Measurements from ENCODE around the gene PYGO1. TPM values are rescaled to one million over a fixed set of nuclear protein-coding genes. Genes with fewer than 3 reads are reported as not detected.
"Not testable (repeated sequence)": the region's sequence is repeated elsewhere in the genome, so short reads cannot be mapped to it uniquely, and the experiment has no call there.

Gene PYGO1
- total and polyA plus RNA-seq, 4 donors = 1.4 to 13.9 (median 6.5) TPM

DNA sequence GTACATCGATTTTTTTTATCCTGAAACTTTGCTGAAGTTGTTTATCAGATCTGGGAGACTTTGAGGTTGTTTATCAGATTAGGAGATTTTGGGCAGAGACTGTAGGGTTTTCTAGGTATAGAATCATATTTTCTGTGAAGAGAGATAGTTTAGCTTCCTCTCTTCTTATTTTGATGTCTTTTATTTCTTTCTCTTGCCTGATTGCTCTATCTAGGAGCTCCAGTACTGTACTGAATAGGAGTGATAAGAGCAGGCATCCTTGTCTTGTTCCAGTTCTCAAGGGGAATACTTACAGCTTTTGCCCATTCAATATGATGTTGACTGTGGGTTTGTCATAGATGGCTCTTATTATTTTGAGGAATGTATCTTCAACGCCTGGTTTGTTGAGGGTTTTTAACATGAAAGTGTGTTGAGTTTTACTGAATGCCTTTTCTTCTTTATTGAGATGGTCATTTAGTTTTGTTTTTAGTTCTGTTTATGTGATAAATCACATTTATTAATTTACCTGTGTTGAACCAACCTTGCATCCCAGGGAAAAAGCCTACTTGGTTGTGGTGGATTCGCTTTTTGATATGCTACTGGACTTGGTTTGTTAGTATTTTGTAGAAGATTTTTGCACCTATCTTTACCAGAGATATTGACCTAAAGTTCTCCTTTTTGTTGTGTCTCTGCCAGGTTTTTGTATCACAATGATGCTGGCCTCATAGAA is 65.2 kb downstream of the PYGO1 start:
- Histone ChIP-seq H3K4me1 (ENCODE audit: control insufficient read depth in 1 of 2, insufficient read depth in 2 of 2, low read length in 2 of 2) (no peaks in the 10 kb centered on the region), H3K4me3 (ENCODE audit: low read length in 2 of 2) (no peak overlapping the region), H3K36me3 (ENCODE audit: control insufficient read depth in 1 of 2, insufficient read depth in 2 of 2, low read length in 1 of 2) (no peaks in the 10 kb centered on the region), H3K27me3 (ENCODE audit: control insufficient read depth in 1 of 2, insufficient read depth in 2 of 2, low read length in 1 of 2) (no peaks in the 10 kb centered on the region), H3K9me3 (ENCODE audit: control insufficient read depth, low read length) (peaks cover 4% of the 10 kb centered on the region), H3K27ac (ENCODE audit: low read depth in 1 of 2, low read length in 2 of 2) (no peak overlapping the region)
- intact Hi-C loops (cut with DNase I) = loop anchor here in 1 of 2 donors (10.0 kb wide), 1 partner anchor 122 kb away; no protein-coding TSS in a partner anchor
- WGBS, 2 donors = 77 to 96% methylated on average over 3 of the region's 3 CpGs
- DNase-seq (no peak), ATAC-seq (ENCODE audit: low FRiP score) (no peak)

DNA sequence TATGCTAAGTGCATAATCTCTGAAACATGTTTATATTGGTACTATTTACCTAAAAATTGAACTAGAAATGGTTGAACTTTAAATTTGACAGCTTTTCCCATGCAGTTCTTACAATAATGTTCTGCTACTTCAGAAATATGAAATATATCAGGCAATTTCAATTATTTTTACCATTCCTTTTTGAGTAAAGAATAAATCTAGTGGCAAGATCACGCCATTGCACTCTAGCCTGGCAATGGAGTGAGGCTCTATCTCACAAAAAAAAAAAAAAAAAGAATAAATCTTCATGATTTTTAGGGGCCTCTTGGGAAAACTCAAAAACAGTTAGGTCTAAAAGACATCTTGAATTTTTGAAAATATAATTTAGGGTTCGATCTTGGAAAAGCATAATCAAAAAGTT is 69.5 kb downstream of the PYGO1 start:
- H3K4me1 ChIP-seq (ENCODE audit: control insufficient read depth in 1 of 2, insufficient read depth in 2 of 2, low read length in 2 of 2) = no peaks in the 10 kb centered on the region
- DNase-seq (no peak), ATAC-seq (ENCODE audit: low FRiP score) (no peak)
- no peaks in the 10 kb centered on the region for H3K36me3 ChIP-seq (ENCODE audit: control insufficient read depth in 1 of 2, insufficient read depth in 2 of 2, low read length in 1 of 2)
- H3K9me3 ChIP-seq (ENCODE audit: control insufficient read depth, low read length) = peaks cover 1% of the 10 kb centered on the region
- H3K4me3 ChIP-seq (ENCODE audit: low read length in 2 of 2) = no peak overlapping the region
- intact Hi-C loops (cut with DNase I) = no loop called here
- H3K27me3 ChIP-seq (ENCODE audit: control insufficient read depth in 1 of 2, insufficient read depth in 2 of 2, low read length in 1 of 2) = no peaks in the 10 kb centered on the region
- no peak overlapping the region for H3K27ac ChIP-seq (ENCODE audit: low read depth in 1 of 2, low read length in 2 of 2)
- WGBS, 2 donors = 20 to 45% methylated on average over 2 of the region's 2 CpGs

GRCh38 chr15:55518009-55518408 is 70.1 kb downstream of the PYGO1 start:
- Histone ChIP-seq H3K4me1 (ENCODE audit: control insufficient read depth in 1 of 2, insufficient read depth in 2 of 2, low read length in 2 of 2) (no peaks in the 10 kb centered on the region), H3K4me3 (ENCODE audit: low read length in 2 of 2) (no peak overlapping the region), H3K36me3 (ENCODE audit: control insufficient read depth in 1 of 2, insufficient read depth in 2 of 2, low read length in 1 of 2) (no peaks in the 10 kb centered on the region), H3K27ac (ENCODE audit: low read depth in 1 of 2, low read length in 2 of 2) (no peak overlapping the region), H3K9me3 (ENCODE audit: control insufficient read depth, low read length) (peaks cover 1% of the 10 kb centered on the region), H3K27me3 (ENCODE audit: control insufficient read depth in 1 of 2, insufficient read depth in 2 of 2, low read length in 1 of 2) (no peaks in the 10 kb centered on the region)
- WGBS, 2 donors = 86 to 97% methylated on average over 3 of the region's 3 CpGs
- DNase-seq (no peak), ATAC-seq (ENCODE audit: low FRiP score) (no peak)
- intact Hi-C loops (cut with DNase I) = no loop called here

DNA sequence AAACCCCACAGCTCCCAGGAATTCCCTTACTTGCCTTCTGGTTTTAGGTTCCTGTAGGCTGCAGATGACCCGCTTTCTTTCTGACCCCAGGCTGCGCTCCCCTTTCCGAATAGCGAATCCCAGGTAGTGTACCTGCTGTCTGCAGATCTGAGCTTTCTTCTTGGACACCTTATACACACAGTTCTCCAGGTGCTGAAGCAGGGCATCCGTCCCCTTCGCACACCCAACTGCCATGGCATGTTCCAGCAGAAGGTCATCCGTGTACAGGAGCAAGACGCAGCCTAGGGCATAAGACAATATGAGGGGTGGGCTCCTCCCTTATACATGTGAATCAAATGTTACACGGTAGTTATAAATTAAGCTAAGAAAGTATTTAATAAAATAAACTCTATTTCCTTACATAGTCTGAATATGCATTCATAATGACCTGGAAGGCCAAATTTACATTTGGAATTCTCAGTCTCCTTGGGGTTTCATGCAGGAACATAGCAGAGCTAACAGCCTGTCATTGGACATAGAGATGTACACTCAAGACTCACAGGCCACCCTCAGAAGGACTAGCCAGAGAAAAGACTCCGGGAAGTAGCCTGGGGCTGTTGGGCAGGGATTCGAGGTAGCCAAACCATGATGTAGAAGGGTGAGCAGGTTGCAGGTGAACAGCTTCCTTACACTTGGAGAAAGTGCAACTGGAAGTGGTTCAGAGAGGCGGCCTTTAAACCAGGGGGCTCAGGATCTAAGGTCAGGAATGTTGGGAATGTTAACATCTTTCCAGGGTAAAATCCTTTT is 72.0 kb downstream of the PYGO1 start:
- DNase-seq = peak in 1 of 2 donors; percentile 59
- no peak overlapping the region for H3K4me3 ChIP-seq (ENCODE audit: low read length in 2 of 2)

GRCh38 chr15:55515491-55515890 is 72.7 kb downstream of the PYGO1 start:
- intact Hi-C loops (cut with DNase I) = no loop called here
- Histone ChIP-seq H3K4me1 (ENCODE audit: control insufficient read depth in 1 of 2, insufficient read depth in 2 of 2, low read length in 2 of 2) (no peaks in the 10 kb centered on the region), H3K4me3 (ENCODE audit: low read length in 2 of 2) (no peak overlapping the region), H3K36me3 (ENCODE audit: control insufficient read depth in 1 of 2, insufficient read depth in 2 of 2, low read length in 1 of 2) (no peaks in the 10 kb centered on the region), H3K9me3 (ENCODE audit: control insufficient read depth, low read length) (no peaks in the 10 kb centered on the region), H3K27me3 (ENCODE audit: control insufficient read depth in 1 of 2, insufficient read depth in 2 of 2, low read length in 1 of 2) (no peaks in the 10 kb centered on the region), H3K27ac (ENCODE audit: low read depth in 1 of 2, low read length in 2 of 2) (no peak overlapping the region)
- WGBS, 2 donors = 84 to 86% methylated on average over 4 of the region's 4 CpGs
- DNase-seq (no peak), ATAC-seq (ENCODE audit: low FRiP score) (no peak)

More for the DNA sequence above, 72.0 kb downstream of the PYGO1 start:
- Histone ChIP-seq H3K4me1 (ENCODE audit: control insufficient read depth in 1 of 2, insufficient read depth in 2 of 2, low read length in 2 of 2) (no peaks in the 10 kb centered on the region), H3K27ac (ENCODE audit: low read depth in 1 of 2, low read length in 2 of 2) (no peak overlapping the region), H3K36me3 (ENCODE audit: control insufficient read depth in 1 of 2, insufficient read depth in 2 of 2, low read length in 1 of 2) (no peaks in the 10 kb centered on the region), H3K9me3 (ENCODE audit: control insufficient read depth, low read length) (no peaks in the 10 kb centered on the region), H3K27me3 (ENCODE audit: control insufficient read depth in 1 of 2, insufficient read depth in 2 of 2, low read length in 1 of 2) (no peaks in the 10 kb centered on the region)
- 90 to 93% methylated on average over 12 of the region's 12 CpGs for WGBS, 2 donors
- no peak for ATAC-seq (ENCODE audit: low FRiP score)
- intact Hi-C loops (cut with DNase I) = no loop called here

DNA sequence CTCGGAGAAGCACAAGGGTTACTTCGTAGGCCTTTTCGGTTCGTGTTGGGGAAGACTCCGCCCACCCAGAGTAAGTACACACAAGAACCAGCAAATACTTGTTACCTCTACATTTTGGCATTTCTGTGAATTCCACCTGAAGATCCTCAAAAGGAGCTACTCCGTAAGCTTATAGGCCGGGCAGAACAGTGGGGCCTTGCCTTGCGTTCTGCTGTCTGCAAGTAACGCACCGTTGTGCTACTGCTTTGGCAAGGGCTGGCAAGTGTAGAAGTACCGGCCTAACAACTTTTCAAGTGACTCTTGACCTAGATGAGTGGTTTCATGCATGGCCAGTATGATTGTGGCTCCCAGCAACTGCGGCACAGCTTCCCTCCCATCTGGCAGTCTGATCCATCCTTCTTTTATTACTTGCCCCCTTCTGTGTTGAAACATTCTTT is 73.7 kb downstream of the PYGO1 start:
- DNase-seq = peak in 1 of 2 donors; percentile 59
- Histone ChIP-seq H3K4me3 (ENCODE audit: low read length in 2 of 2) (no peak overlapping the region), H3K27ac (ENCODE audit: low read depth in 1 of 2, low read length in 2 of 2) (no peak overlapping the region), H3K27me3 (ENCODE audit: control insufficient read depth in 1 of 2, insufficient read depth in 2 of 2, low read length in 1 of 2) (no peaks in the 10 kb centered on the region), H3K9me3 (ENCODE audit: control insufficient read depth, low read length) (no peaks in the 10 kb centered on the region), H3K36me3 (ENCODE audit: control insufficient read depth in 1 of 2, insufficient read depth in 2 of 2, low read length in 1 of 2) (no peaks in the 10 kb centered on the region), H3K4me1 (ENCODE audit: control insufficient read depth in 1 of 2, insufficient read depth in 2 of 2, low read length in 2 of 2) (no peaks in the 10 kb centered on the region)
- 94 to 95% methylated on average over 12 of the region's 12 CpGs for WGBS, 2 donors
- ATAC-seq (ENCODE audit: low FRiP score) = no peak
- intact Hi-C loops (cut with DNase I) = no loop called here

DNA sequence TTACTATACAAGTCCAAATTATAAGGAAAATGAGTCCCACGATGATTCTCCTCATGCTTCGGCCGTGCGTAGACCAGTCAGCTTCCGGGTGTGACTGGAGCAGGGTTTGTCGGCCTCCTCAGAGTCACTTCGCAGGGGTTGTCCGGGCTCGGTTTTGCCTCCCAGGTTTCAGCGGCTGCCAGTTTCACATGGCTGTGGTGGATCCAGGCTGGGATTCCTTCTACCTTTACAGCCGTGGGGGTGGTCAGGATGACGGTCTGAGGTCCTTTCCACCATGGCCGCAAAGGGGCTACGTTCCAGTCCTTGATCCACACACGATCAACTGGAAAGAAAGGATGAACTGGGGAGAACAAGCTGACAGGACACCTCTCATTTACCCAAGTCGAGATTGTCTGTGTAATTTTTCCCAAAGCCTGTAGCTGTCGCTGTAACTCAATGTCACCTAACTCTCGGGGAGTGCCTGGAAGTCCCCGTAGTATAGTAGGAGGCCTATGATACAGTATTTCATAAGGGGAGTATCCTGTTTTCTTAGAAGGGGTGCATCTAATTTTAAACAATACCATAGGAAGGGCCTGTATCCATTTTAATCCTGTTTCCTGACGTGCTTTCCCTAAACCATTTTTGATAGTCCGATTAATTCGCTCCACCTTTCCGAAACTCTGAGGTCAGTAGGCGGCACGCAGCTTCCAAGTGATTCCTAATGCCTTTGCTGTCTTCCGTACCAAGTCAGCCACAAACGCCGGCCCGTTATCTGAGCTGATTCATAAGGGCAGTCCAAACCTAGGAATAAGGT is 74.3 kb downstream of the PYGO1 start:
- H3K4me3 ChIP-seq (ENCODE audit: low read length in 2 of 2); H3K27me3 ChIP-seq (ENCODE audit: control insufficient read depth in 1 of 2, insufficient read depth in 2 of 2, low read length in 1 of 2); intact Hi-C loops (cut with DNase I); H3K4me1 ChIP-seq (ENCODE audit: control insufficient read depth in 1 of 2, insufficient read depth in 2 of 2, low read length in 2 of 2); H3K27ac ChIP-seq (ENCODE audit: low read depth in 1 of 2, low read length in 2 of 2); ATAC-seq (ENCODE audit: low FRiP score); H3K36me3 ChIP-seq (ENCODE audit: control insufficient read depth in 1 of 2, insufficient read depth in 2 of 2, low read length in 1 of 2); H3K9me3 ChIP-seq (ENCODE audit: control insufficient read depth, low read length): not testable (repeated sequence)
- WGBS, 2 donors = 70% methylated on average over 29 of the region's 29 CpGs
- DNase-seq = peak in 1 of 2 donors; percentile 47

DNA sequence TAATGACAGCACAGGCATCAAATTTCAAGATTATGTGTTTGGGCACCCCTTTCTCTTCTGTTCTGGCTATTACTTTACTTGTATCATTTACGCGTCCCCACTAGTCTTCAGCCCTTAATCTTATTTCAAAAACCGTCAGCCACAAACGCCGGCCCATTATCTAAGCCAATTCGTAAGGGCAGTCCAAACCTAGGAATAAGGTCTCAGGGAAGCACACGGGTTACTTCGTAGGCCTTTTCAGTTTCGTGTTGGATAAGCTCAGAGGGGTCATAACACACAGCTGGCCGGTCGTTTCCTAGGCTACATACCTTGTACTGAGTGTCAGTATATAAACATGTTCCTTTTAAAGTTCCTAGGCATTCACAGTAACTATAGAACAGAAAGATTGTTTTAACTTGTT is 75.0 kb downstream of the PYGO1 start:
- intact Hi-C loops (cut with DNase I) = no loop called here
- ATAC-seq (ENCODE audit: low FRiP score) = no peak

More for the DNA sequence above, 75.0 kb downstream of the PYGO1 start:
- H3K4me3 ChIP-seq (ENCODE audit: low read length in 2 of 2) = no peak overlapping the region
- no peaks in the 10 kb centered on the region for H3K27me3 ChIP-seq (ENCODE audit: control insufficient read depth in 1 of 2, insufficient read depth in 2 of 2, low read length in 1 of 2)
- WGBS, 2 donors = 71 to 73% methylated on average over 11 of the region's 11 CpGs
- no peaks in the 10 kb centered on the region for H3K36me3 ChIP-seq (ENCODE audit: control insufficient read depth in 1 of 2, insufficient read depth in 2 of 2, low read length in 1 of 2)
- H3K9me3 ChIP-seq (ENCODE audit: control insufficient read depth, low read length) = no peaks in the 10 kb centered on the region
- H3K27ac ChIP-seq (ENCODE audit: low read depth in 1 of 2, low read length in 2 of 2) = no peak overlapping the region
- H3K4me1 ChIP-seq (ENCODE audit: control insufficient read depth in 1 of 2, insufficient read depth in 2 of 2, low read length in 2 of 2) = no peaks in the 10 kb centered on the region
- no peak for DNase-seq

All from aorta (tissue), 5 donors.